HCT116 (cell line): Measurements from ENCODE around the gene ROR2. TPM values are rescaled to one million over a fixed set of nuclear protein-coding genes. Genes with fewer than 3 reads are reported as not detected.
"Not testable (repeated sequence)": the region's sequence is repeated elsewhere in the genome, so short reads cannot be mapped to it uniquely, and the experiment has no call there.

ENCODE experiments used
- ATAC-seq: fragments of 200-7000 bp; cut with Tn5 transposase; 2 replicates; pipeline ENCODE4 v1.9.1; 2020; ENCODE audit warnings: mild to moderate bottlenecking, moderate library complexity
- BruUV-seq: library from RNA; stranded (reverse); fragments of 400-500 nt; replicated peaks from 2 replicates; lab custom pipeline; 2021; lab: Mats Ljungman, UMichigan
- CTCF ChIA-PET: fragments of 300-600 bp; sonication (Branson Sonifier 250); formaldehyde crosslinking; loops from one replicate; lab custom pipeline; 2021; ENCODE audit warnings: antibody characterized with exemption; lab: Charles Lee
- POLR2A ChIA-PET: fragments of 300-600, 350-600 bp; sonication (Branson Sonifier 250); formaldehyde crosslinking; loops from one replicate; lab custom pipeline; 2021; ENCODE audit warnings: antibody characterized with exemption; lab: Charles Lee
- RAD21 ChIA-PET, 2 experiments: fragments of 300-600 bp; sonication (Branson Sonifier 250); formaldehyde crosslinking; loops; one replicate each; lab custom pipeline; 2023; ENCODE audit warnings: low total read pairs in 2 of 2; ENCODE audit not compliant: uncharacterized antibody in 2 of 2, unreplicated experiment in 2 of 2, low non-redundant PET in 1 of 2; lab: Charles Lee
- DNase-seq: peaks from one replicate; pipeline ENCODE4 v3.0.0-alpha.2; 2010; ENCODE audit warnings: low read depth, low spot score
- H2AFZ ChIP-seq: fragments of 200-600 bp; shearing (Covaris generic), sonication (generic); 2 replicates; pipeline ENCODE4 v1.6.1; 2017; ENCODE audit warnings: low read depth, mixed run types, mixed read lengths, antibody characterized with exemption, low read length; ENCODE audit not compliant: poor library complexity, severe bottlenecking
- H3K27ac ChIP-seq: 2 replicates; pipeline ENCODE4 v1.5.1; 2012; ENCODE audit warnings: low read depth, low read length
- H3K27me3 ChIP-seq: fragments of 200-600 bp; sonication (generic); 2 replicates; pipeline ENCODE4 v1.6.1; 2016; ENCODE audit warnings: mixed run types, low read length, mixed read lengths; ENCODE audit not compliant: insufficient read depth
- H3K36me3 ChIP-seq, 2 experiments: fragments of 200-500 bp in 1 of 2; fragments of 200-600 bp in 1 of 2; sonication (Bioruptor generic) in 1 of 2; sonication (generic) in 1 of 2; 2 replicates each; pipeline versions ENCODE4 v1.5.1 to v1.6.1; 2014 to 2016; ENCODE audit warnings: low read length in 2 of 2, inconsistent platforms in 1 of 2, mixed read lengths in 1 of 2, mixed run types in 1 of 2; ENCODE audit not compliant: insufficient read depth in 2 of 2, control insufficient read depth in 1 of 2
- H3K4me1 ChIP-seq, 2 experiments: fragments of 200-600 bp in 1 of 2; sonication (generic) in 1 of 2; 2 replicates each; pipeline versions ENCODE4 v1.5.1 to v1.6.1; 2012 to 2017; ENCODE audit warnings: low read length in 2 of 2, inconsistent platforms in 1 of 2, mild to moderate bottlenecking in 1 of 2, mixed read lengths in 1 of 2, mixed run types in 1 of 2, moderate library complexity in 1 of 2; ENCODE audit not compliant: insufficient read depth in 2 of 2, control insufficient read depth in 1 of 2
- H3K4me2 ChIP-seq: fragments of 200-600 bp; sonication (generic); 2 replicates; pipeline ENCODE4 v1.6.1; 2017; ENCODE audit warnings: mixed run types, low read length, mixed read lengths
- H3K4me3 ChIP-seq, 2 experiments: fragments of 200-600 bp in 1 of 2; sonication (generic) in 1 of 2; replicated peaks in 1 of 2; 2 replicates each; pipeline ENCODE4 v1.5.1; 2011 to 2016; ENCODE audit warnings: low read length in 2 of 2, control low read depth in 1 of 2, low read depth in 1 of 2, mild to moderate bottlenecking in 1 of 2, mixed read lengths in 1 of 2, mixed run types in 1 of 2
- H3K79me2 ChIP-seq: fragments of 200-600 bp; sonication (generic); 2 replicates; pipeline ENCODE4 v1.6.1; 2017; ENCODE audit warnings: mild to moderate bottlenecking, mixed run types, low read length, moderate library complexity, mixed read lengths; ENCODE audit not compliant: insufficient read depth
- H3K9ac ChIP-seq: fragments of 200-600 bp; sonication (generic); 2 replicates; pipeline ENCODE4 v1.6.1; 2016; ENCODE audit warnings: low read length, mixed read lengths
- H3K9me2 ChIP-seq: fragments of 200-600 bp; sonication (generic), shearing (Covaris generic); 2 replicates; pipeline ENCODE4 v1.6.1; 2017; ENCODE audit warnings: mixed run types, mild to moderate bottlenecking, moderate library complexity; ENCODE audit not compliant: insufficient read depth
- H3K9me3 ChIP-seq, 2 experiments: fragments of 200-500 bp in 1 of 2; fragments of 200-600 bp in 1 of 2; sonication (Bioruptor generic) in 1 of 2; sonication (generic) in 1 of 2; 2 replicates each; pipeline ENCODE4 v1.6.1; 2014 to 2017; ENCODE audit warnings: low read length in 2 of 2, mixed read lengths in 2 of 2, inconsistent platforms in 1 of 2, low read depth in 1 of 2, mild to moderate bottlenecking in 1 of 2, mixed run types in 1 of 2, moderate library complexity in 1 of 2; ENCODE audit not compliant: control insufficient read depth in 1 of 2, insufficient read depth in 1 of 2
- H4K20me1 ChIP-seq: fragments of 200-600 bp; sonication (generic), shearing (Covaris generic); 2 replicates; pipeline ENCODE4 v1.6.1; 2017; ENCODE audit warnings: mixed run types, mild to moderate bottlenecking, moderate library complexity; ENCODE audit not compliant: insufficient read depth
- CBX3 ChIP-seq: IDR thresholded peaks from 2 replicates; pipeline ENCODE4 v1.6.1; 2012; ENCODE audit warnings: low read depth
- CEBPB ChIP-seq: IDR thresholded peaks from 2 replicates; pipeline ENCODE4 v1.6.1; 2012; ENCODE audit warnings: low read depth
- POLR2AphosphoS5 ChIP-seq: IDR thresholded peaks from 2 replicates; pipeline ENCODE4 v1.6.1; 2011; ENCODE audit warnings: mild to moderate bottlenecking, low read depth, low read length, moderate library complexity
- RAD21 ChIP-seq: IDR thresholded peaks from 2 replicates; pipeline ENCODE4 v1.6.1; 2012; ENCODE audit warnings: low read depth, mild to moderate bottlenecking
- SRF ChIP-seq: IDR thresholded peaks from 2 replicates; pipeline ENCODE4 v1.6.1; 2012; ENCODE audit warnings: low read depth
- TCF7L2 ChIP-seq: IDR thresholded peaks from 2 replicates; pipeline ENCODE4 v1.7.0; 2011; ENCODE audit warnings: borderline replicate concordance, inconsistent platforms; ENCODE audit not compliant: insufficient read depth, insufficient read length; ENCODE audit errors: extremely low read depth
- intact Hi-C: fragments of 100-400 bp; cut with micrococcal nuclease; formaldehyde crosslinking; loops from 2 replicates; pipeline ENCODE4 v1.10.0; 2022
- total RNA-seq: library from RNA; stranded (reverse); gene quantifications from one replicate; pipeline ENCODE4 v1.2.1, GENCODE V29; 2021; ENCODE audit not compliant: unreplicated experiment
- TF ChIP-seq, protein P1 (sequence below): IDR thresholded peaks from 2 replicates; pipeline ENCODE4 v1.6.1; 2012
- TF ChIP-seq, protein P2 (sequence below): IDR thresholded peaks from 2 replicates; pipeline ENCODE4 v1.6.1; 2012; ENCODE audit warnings: low read depth
- TF ChIP-seq, protein P3 (sequence below), 3 experiments: fragments of 200-600 bp in 1 of 3; sonication (generic) in 1 of 3; IDR thresholded peaks in 2 of 3; conservative IDR thresholded peaks in 1 of 3; 2 replicates each; pipeline ENCODE4 v1.5.1; 2012 to 2017; ENCODE audit warnings: low read depth in 2 of 3, low read length in 2 of 3, antibody characterized with exemption in 1 of 3, borderline replicate concordance in 1 of 3, control low read depth in 1 of 3, mild to moderate bottlenecking in 1 of 3, mixed read lengths in 1 of 3, mixed run types in 1 of 3, moderate library complexity in 1 of 3; ENCODE audit not compliant: insufficient read depth in 1 of 3

ROR2 gene
- total RNA-seq, 1 experiment from 2014 or later: 15.7 TPM

DNA sequence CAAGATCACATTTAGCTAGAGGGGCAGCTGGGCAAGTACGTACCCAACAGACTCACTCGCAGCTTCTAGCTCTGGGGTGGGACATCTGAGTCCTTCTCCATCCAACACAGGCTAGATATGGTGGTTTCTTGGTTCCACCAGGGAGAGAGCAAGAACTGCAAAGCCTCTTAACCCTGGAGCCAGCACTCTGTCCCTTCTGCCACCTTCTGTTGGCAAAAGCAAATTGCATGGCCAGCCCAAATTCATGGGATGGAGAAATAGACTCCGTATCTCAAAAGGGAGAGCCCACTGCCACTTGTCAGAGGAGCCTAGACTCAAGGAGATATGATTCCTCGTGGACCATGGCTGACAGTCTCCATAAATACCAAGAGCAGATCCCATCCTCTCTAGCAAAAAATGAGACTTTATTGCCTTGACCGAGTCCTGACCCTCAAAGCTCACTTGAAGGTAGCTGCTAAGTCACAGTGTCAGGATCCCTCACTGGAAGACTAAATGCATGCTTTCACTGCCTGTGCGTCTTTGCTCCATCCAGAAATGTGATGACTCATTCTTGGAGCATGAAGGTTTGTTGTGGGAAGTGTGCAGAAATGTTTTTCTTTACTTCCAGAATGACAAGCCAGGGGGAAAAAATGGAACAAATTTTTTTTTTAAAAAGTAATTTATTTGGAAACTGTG lies 28.8 kb upstream of the ROR2 start:
- H3K9ac ChIP-seq: no peak overlapping the region
- intact Hi-C loops: loop anchor here (1.0 to 2.0 kb wide), 3 partner anchors 204 to 1064 kb away; no protein-coding TSS in a partner anchor
- H3K27ac ChIP-seq: no peak overlapping the region; the same call in 1 of the 2 replicates
- H2AFZ ChIP-seq: peak overlapping the region; percentile 97
- ATAC-seq (peak; percentile 94), DNase-seq (peak; percentile 26)
- ChIA-PET CTCF (interaction anchor here (1.0 to 1.6 kb wide), 4 partner anchors 24 to 245 kb away, joined by 3 to 8 read pairs (median 4); no protein-coding TSS in a partner anchor), RAD21 (interaction anchor here (0.8 to 1.2 kb wide), 3 partner anchors 24 to 220 kb away, joined by 3 to 4 read pairs (median 3); no protein-coding TSS in a partner anchor), POLR2A (interaction anchor here (0.6 kb wide), 2 partner anchors 21 to 310 kb away, joined by 3 to 4 read pairs; no protein-coding TSS in a partner anchor)
- H3K4me2 ChIP-seq: peak overlapping the region; percentile 61
- no peaks in the 10 kb centered on the region for H3K79me2 ChIP-seq
- no TSS peak for BruUV-seq
- H4K20me1 ChIP-seq: no peaks in the 10 kb centered on the region
- H3K4me3 ChIP-seq: no peak overlapping the region
- no peaks in the 10 kb centered on the region for H3K27me3 ChIP-seq
- H3K4me1 ChIP-seq: peaks cover 11% of the 10 kb centered on the region in 2 experiments; a peak in 3 of 4 replicates
- H3K36me3 ChIP-seq: no peaks in the 10 kb centered on the region
- H3K9me3 ChIP-seq: peaks cover 0 to 8% of the 10 kb centered on the region in 2 experiments; a peak in 1 of 4 replicates
- no peaks in the 10 kb centered on the region for H3K9me2 ChIP-seq
- no peak for TF ChIP-seq TCF7L2
- TF ChIP-seq, protein P1, sequence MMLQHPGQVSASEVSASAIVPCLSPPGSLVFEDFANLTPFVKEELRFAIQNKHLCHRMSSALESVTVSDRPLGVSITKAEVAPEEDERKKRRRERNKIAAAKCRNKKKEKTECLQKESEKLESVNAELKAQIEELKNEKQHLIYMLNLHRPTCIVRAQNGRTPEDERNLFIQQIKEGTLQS: no peak
- no peak for TF ChIP-seq SRF
- peak; percentile 71 for TF ChIP-seq RAD21
- TF ChIP-seq, protein P2, sequence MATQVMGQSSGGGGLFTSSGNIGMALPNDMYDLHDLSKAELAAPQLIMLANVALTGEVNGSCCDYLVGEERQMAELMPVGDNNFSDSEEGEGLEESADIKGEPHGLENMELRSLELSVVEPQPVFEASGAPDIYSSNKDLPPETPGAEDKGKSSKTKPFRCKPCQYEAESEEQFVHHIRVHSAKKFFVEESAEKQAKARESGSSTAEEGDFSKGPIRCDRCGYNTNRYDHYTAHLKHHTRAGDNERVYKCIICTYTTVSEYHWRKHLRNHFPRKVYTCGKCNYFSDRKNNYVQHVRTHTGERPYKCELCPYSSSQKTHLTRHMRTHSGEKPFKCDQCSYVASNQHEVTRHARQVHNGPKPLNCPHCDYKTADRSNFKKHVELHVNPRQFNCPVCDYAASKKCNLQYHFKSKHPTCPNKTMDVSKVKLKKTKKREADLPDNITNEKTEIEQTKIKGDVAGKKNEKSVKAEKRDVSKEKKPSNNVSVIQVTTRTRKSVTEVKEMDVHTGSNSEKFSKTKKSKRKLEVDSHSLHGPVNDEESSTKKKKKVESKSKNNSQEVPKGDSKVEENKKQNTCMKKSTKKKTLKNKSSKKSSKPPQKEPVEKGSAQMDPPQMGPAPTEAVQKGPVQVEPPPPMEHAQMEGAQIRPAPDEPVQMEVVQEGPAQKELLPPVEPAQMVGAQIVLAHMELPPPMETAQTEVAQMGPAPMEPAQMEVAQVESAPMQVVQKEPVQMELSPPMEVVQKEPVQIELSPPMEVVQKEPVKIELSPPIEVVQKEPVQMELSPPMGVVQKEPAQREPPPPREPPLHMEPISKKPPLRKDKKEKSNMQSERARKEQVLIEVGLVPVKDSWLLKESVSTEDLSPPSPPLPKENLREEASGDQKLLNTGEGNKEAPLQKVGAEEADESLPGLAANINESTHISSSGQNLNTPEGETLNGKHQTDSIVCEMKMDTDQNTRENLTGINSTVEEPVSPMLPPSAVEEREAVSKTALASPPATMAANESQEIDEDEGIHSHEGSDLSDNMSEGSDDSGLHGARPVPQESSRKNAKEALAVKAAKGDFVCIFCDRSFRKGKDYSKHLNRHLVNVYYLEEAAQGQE: no peak
- TF ChIP-seq CEBPB: no peak
- TF ChIP-seq POLR2AphosphoS5: no peak
- TF ChIP-seq, protein P3, sequence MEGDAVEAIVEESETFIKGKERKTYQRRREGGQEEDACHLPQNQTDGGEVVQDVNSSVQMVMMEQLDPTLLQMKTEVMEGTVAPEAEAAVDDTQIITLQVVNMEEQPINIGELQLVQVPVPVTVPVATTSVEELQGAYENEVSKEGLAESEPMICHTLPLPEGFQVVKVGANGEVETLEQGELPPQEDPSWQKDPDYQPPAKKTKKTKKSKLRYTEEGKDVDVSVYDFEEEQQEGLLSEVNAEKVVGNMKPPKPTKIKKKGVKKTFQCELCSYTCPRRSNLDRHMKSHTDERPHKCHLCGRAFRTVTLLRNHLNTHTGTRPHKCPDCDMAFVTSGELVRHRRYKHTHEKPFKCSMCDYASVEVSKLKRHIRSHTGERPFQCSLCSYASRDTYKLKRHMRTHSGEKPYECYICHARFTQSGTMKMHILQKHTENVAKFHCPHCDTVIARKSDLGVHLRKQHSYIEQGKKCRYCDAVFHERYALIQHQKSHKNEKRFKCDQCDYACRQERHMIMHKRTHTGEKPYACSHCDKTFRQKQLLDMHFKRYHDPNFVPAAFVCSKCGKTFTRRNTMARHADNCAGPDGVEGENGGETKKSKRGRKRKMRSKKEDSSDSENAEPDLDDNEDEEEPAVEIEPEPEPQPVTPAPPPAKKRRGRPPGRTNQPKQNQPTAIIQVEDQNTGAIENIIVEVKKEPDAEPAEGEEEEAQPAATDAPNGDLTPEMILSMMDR (IDR thresholded peaks at IDR 0.05 in 2 of 3, conservative IDR thresholded peaks at IDR 0.05 in 1 of 3; ENCODE audit: borderline replicate concordance in 1 of 3, insufficient read depth in 1 of 3, low read depth in 2 of 3, low read length in 2 of 3): peak; percentile 55 to 68 (median 61); a peak in 5 of 6 replicates
- no peak for TF ChIP-seq CBX3
- TF ChIP-seq, all 23 proteins: peak for 2

DNA sequence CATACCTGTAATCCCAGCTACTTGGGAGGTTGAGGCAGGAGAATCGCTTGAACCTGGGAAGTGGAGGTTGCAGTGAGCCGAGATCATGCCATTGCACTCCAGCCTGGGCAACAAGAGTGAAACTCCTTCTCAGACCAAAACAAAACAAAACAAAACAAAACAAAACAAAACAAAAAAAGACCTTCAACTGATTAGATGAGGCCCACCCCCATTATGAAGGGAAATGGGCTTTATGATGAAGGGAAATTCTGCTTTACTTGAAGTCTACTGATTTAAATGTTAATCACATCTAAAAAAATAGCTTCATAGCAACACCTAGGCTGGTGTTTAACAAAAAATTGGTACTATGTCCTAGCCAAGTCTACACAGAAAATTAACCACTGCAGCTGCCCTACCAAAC lies 25.2 kb upstream of the ROR2 start:
- H3K79me2 ChIP-seq, H3K4me2 ChIP-seq, H2AFZ ChIP-seq, H3K36me3 ChIP-seq, H3K9me3 ChIP-seq, CTCF ChIA-PET, RAD21 ChIA-PET, H3K27me3 ChIP-seq, H3K4me3 ChIP-seq, H3K9ac ChIP-seq, BruUV-seq, POLR2A ChIA-PET, H3K9me2 ChIP-seq, H4K20me1 ChIP-seq, intact Hi-C loops, ATAC-seq, DNase-seq, H3K27ac ChIP-seq: not testable (repeated sequence)
- peaks cover 11% of the 10 kb centered on the region in 2 experiments; a peak in 3 of 4 replicates for H3K4me1 ChIP-seq
